GM23338 (cell line): Measurements from ENCODE around the gene GRIN2A. TPM values are rescaled to one million over a fixed set of nuclear protein-coding genes. Genes with fewer than 3 reads are reported as not detected.

Source experiments
- ATAC-seq: fragments of 200-7000 bp; cut with Tn5 transposase; 3 replicates; pipeline ENCODE4 v1.9.1; 2020
- DNase-seq: peaks from one replicate; pipeline ENCODE4 v3.0.0-alpha.2; 2015; ENCODE audit warnings: low spot score
- H2AFZ ChIP-seq: fragments of 200-600 bp; sonication (generic); 2 replicates; pipeline ENCODE4 v1.8.0; 2016; ENCODE audit warnings: antibody characterized with exemption, mild to moderate bottlenecking, moderate library complexity
- H3F3A ChIP-seq: fragments of 200-600 bp; sonication (generic); replicated peaks from 2 replicates; pipeline ENCODE4 v1.8.0; 2017; ENCODE audit warnings: antibody characterized with exemption, mixed run types, low read depth
- H3K27ac ChIP-seq: fragments of 200-600 bp; sonication (generic); 2 replicates; pipeline ENCODE4 v1.6.1; 2016; ENCODE audit warnings: low read depth
- H3K27me3 ChIP-seq: fragments of 200-600 bp; sonication (generic); 2 replicates; pipeline ENCODE4 v1.8.0; 2016; ENCODE audit warnings: mild to moderate bottlenecking, mixed run types, moderate library complexity; ENCODE audit not compliant: insufficient read depth
- H3K36me3 ChIP-seq: fragments of 200-600 bp; sonication (generic); 2 replicates; pipeline ENCODE4 v1.8.0; 2016; ENCODE audit warnings: mild to moderate bottlenecking; ENCODE audit not compliant: insufficient read depth
- H3K4me1 ChIP-seq: fragments of 200-600 bp; sonication (generic); 2 replicates; pipeline ENCODE4 v1.8.0; 2016; ENCODE audit warnings: mild to moderate bottlenecking, moderate library complexity; ENCODE audit not compliant: insufficient read depth
- H3K4me2 ChIP-seq: fragments of 200-600 bp; sonication (generic); 2 replicates; pipeline ENCODE4 v1.7.1; 2017; ENCODE audit warnings: mixed run types
- H3K4me3 ChIP-seq: fragments of 200-600 bp; sonication (generic); 2 replicates; pipeline ENCODE4 v1.6.1; 2016; ENCODE audit warnings: mixed run types
- H3K79me2 ChIP-seq: fragments of 200-600 bp; sonication (generic); replicated peaks from 2 replicates; pipeline ENCODE4 v1.8.0; 2017; ENCODE audit warnings: mild to moderate bottlenecking; ENCODE audit not compliant: insufficient read depth
- H3K9me2 ChIP-seq: fragments of 200-600 bp; sonication (generic); 2 replicates; pipeline ENCODE4 v1.8.0; 2017; ENCODE audit not compliant: insufficient read depth
- H4K20me1 ChIP-seq: fragments of 200-600 bp; sonication (generic); replicated peaks from 2 replicates; pipeline ENCODE4 v1.8.0; 2017; ENCODE audit warnings: mild to moderate bottlenecking; ENCODE audit not compliant: insufficient read depth
- H3K27ac Mint-ChIP-seq: 2 replicates; pipeline ENCODE4 v1.8.0; 2020; ENCODE audit warnings: inconsistent platforms, mild to moderate bottlenecking, moderate library complexity, mixed read lengths
- H3K27me3 Mint-ChIP-seq: 3 replicates; pipeline ENCODE4 v1.8.0; 2022; ENCODE audit warnings: low read depth, mild to moderate bottlenecking, moderate library complexity, mixed read lengths, inconsistent platforms; ENCODE audit not compliant: insufficient read depth, poor library complexity
- H3K36me3 Mint-ChIP-seq: 3 replicates; pipeline ENCODE4 v1.8.0; 2021; ENCODE audit warnings: low read depth, mild to moderate bottlenecking, inconsistent platforms, moderate library complexity, mixed read lengths
- H3K4me1 Mint-ChIP-seq: 3 replicates; pipeline ENCODE4 v1.8.0; 2020; ENCODE audit warnings: mild to moderate bottlenecking, inconsistent platforms, mixed read lengths
- H3K4me3 Mint-ChIP-seq: 3 replicates; pipeline ENCODE4 v1.8.0; 2021; ENCODE audit warnings: moderate library complexity, mild to moderate bottlenecking, inconsistent platforms, mixed read lengths
- H3K9me3 Mint-ChIP-seq: 3 replicates; pipeline ENCODE4 v1.8.0; 2020; ENCODE audit warnings: moderate library complexity, mild to moderate bottlenecking, inconsistent platforms, mixed read lengths
- CREB1 ChIP-seq: fragments of 250-450 bp; sonication (Bioruptor Pico); IDR thresholded peaks from 2 replicates; pipeline ENCODE4 v1.5.0; 2020; ENCODE audit warnings: low read depth, mild to moderate bottlenecking, moderate library complexity
- ETS1 ChIP-seq: IDR thresholded peaks from 2 replicates; pipeline ENCODE4 v1.6.1; 2016; ENCODE audit warnings: antibody characterized with exemption
- EZH2 ChIP-seq: fragments of 200-600 bp; sonication (generic); IDR thresholded peaks from one replicate; pipeline ENCODE4 v1.8.0; 2017; ENCODE audit warnings: antibody characterized with exemption, mild to moderate bottlenecking, low read depth; ENCODE audit not compliant: unreplicated experiment
- EZH2phosphoT487 ChIP-seq: fragments of 200-600 bp; sonication (generic); IDR thresholded peaks from one replicate; pipeline ENCODE4 v1.8.1; 2018; ENCODE audit warnings: antibody characterized with exemption; ENCODE audit not compliant: unreplicated experiment
- JUNB ChIP-seq: IDR thresholded peaks from one replicate; pipeline ENCODE4 v1.6.1; 2016; ENCODE audit warnings: antibody characterized with exemption; ENCODE audit not compliant: unreplicated experiment
- NANOG ChIP-seq: IDR thresholded peaks from 2 replicates; pipeline ENCODE4 v1.6.1; 2016; ENCODE audit warnings: antibody characterized with exemption, borderline replicate concordance
- POLR2AphosphoS5 ChIP-seq: IDR thresholded peaks from 2 replicates; pipeline ENCODE4 v1.6.1; 2016; ENCODE audit warnings: antibody characterized with exemption, low read depth
- STAT1 ChIP-seq: IDR thresholded peaks from one replicate; pipeline ENCODE4 v1.6.1; 2016; ENCODE audit warnings: antibody characterized with exemption; ENCODE audit not compliant: unreplicated experiment
- ZNF114 ChIP-seq: fragments of 250-450 bp; sonication (Bioruptor Pico); IDR thresholded peaks from 2 replicates; pipeline ENCODE4 v1.5.0; 2020; ENCODE audit warnings: mild to moderate bottlenecking, moderate library complexity
- ZNF331 ChIP-seq: fragments of 250-450 bp; sonication (Bioruptor Pico); IDR thresholded peaks from 2 replicates; pipeline ENCODE4 v1.5.0; 2020; ENCODE audit warnings: low read depth, mild to moderate bottlenecking, moderate library complexity
- ZNF462 ChIP-seq: fragments of 250-450 bp; sonication (Bioruptor Pico); IDR thresholded peaks from 2 replicates; pipeline ENCODE4 v1.5.0; 2020; ENCODE audit warnings: mild to moderate bottlenecking, moderate library complexity
- polyA plus RNA-seq: library from polyadenylated mRNA; unstranded; fragments of >200 nt; fragmentation: Nextera tagmentation; extraction: Ambion mirVana; gene quantifications from 2 replicates; pipeline ENCODE4 v1.2.1, GENCODE V29; 2016
- total RNA-seq: library from RNA; depleted of rRNA; stranded (reverse); fragments of >200 nt; shearing (Covaris generic); gene quantifications from 2 replicates; pipeline ENCODE4 v1.2.3, GENCODE V29; 2014
- TF ChIP-seq, protein P1 (sequence below), 2 experiments: fragments of 200-600 bp in 1 of 2; sonication (generic) in 1 of 2; conservative IDR thresholded peaks; 2 replicates each; pipeline versions ENCODE4 v1.5.1 to v1.6.1; 2016 to 2017; ENCODE audit warnings: antibody characterized with exemption in 2 of 2, low read depth in 2 of 2, mild to moderate bottlenecking in 2 of 2, moderate library complexity in 1 of 2
- TF ChIP-seq, protein P2 (sequence below): IDR thresholded peaks from one replicate; pipeline ENCODE4 v1.6.1; 2018; ENCODE audit warnings: antibody characterized with exemption; ENCODE audit not compliant: unreplicated experiment

GRIN2A gene
- total and polyA plus RNA-seq, 2 experiments from 2014 or later, result 0.89 to 5.1 TPM

DNA sequence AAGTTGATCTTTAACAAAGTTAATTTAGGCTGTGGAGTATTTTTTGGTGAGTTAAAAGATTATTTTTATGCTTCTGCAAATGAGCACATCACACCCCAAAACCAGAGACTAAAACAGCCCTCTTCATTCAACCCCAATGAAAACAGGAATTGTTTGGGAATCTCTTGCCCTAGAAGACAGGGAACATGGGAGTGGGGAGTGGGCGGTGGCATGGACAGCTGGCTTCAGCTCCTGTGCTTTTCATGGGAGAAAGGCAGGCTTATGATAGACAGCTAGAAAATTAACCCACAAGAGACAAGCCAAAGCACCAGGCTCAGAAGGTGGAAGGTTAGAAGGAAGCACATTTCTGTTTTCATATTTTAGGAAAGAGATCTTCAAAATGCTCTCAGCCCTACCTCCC, 19.2 kb downstream of the GRIN2A start:
- DNase-seq (no peak), ATAC-seq (no peak)
- H3K9me2 ChIP-seq, result peaks cover 7% of the 10 kb centered on the region
- Mint-ChIP-seq H3K4me1 (peaks cover 9% of the 10 kb centered on the region; the same call in 2 of the 3 replicates), H3K27me3 (peaks cover 3% of the 10 kb centered on the region), H3K36me3 (no peaks in the 10 kb centered on the region), H3K4me3 (no peak overlapping the region), H3K9me3 (no peaks in the 10 kb centered on the region), H3K27ac (no peak overlapping the region)
- no peak overlapping the region for H2AFZ ChIP-seq
- H3K36me3 ChIP-seq, result no peaks in the 10 kb centered on the region
- H3K4me2 ChIP-seq, result no peak overlapping the region
- H3K27ac ChIP-seq, result no peak overlapping the region
- TF ChIP-seq, protein P1, sequence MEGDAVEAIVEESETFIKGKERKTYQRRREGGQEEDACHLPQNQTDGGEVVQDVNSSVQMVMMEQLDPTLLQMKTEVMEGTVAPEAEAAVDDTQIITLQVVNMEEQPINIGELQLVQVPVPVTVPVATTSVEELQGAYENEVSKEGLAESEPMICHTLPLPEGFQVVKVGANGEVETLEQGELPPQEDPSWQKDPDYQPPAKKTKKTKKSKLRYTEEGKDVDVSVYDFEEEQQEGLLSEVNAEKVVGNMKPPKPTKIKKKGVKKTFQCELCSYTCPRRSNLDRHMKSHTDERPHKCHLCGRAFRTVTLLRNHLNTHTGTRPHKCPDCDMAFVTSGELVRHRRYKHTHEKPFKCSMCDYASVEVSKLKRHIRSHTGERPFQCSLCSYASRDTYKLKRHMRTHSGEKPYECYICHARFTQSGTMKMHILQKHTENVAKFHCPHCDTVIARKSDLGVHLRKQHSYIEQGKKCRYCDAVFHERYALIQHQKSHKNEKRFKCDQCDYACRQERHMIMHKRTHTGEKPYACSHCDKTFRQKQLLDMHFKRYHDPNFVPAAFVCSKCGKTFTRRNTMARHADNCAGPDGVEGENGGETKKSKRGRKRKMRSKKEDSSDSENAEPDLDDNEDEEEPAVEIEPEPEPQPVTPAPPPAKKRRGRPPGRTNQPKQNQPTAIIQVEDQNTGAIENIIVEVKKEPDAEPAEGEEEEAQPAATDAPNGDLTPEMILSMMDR (conservative IDR thresholded peaks at IDR 0.05; ENCODE audit: low read depth in 2 of 2), result no peak
- TF ChIP-seq ZNF462 (CRISPR knock-in tag), result no peak
- no peak for TF ChIP-seq EZH2phosphoT487
- no peak for TF ChIP-seq POLR2AphosphoS5
- TF ChIP-seq JUNB, result no peak
- TF ChIP-seq EZH2, result no peak
- TF ChIP-seq CREB1 (CRISPR knock-in tag), result no peak
- TF ChIP-seq ZNF114, result no peak
- TF ChIP-seq STAT1, result no peak
- TF ChIP-seq ETS1, result no peak
- TF ChIP-seq, protein P2, sequence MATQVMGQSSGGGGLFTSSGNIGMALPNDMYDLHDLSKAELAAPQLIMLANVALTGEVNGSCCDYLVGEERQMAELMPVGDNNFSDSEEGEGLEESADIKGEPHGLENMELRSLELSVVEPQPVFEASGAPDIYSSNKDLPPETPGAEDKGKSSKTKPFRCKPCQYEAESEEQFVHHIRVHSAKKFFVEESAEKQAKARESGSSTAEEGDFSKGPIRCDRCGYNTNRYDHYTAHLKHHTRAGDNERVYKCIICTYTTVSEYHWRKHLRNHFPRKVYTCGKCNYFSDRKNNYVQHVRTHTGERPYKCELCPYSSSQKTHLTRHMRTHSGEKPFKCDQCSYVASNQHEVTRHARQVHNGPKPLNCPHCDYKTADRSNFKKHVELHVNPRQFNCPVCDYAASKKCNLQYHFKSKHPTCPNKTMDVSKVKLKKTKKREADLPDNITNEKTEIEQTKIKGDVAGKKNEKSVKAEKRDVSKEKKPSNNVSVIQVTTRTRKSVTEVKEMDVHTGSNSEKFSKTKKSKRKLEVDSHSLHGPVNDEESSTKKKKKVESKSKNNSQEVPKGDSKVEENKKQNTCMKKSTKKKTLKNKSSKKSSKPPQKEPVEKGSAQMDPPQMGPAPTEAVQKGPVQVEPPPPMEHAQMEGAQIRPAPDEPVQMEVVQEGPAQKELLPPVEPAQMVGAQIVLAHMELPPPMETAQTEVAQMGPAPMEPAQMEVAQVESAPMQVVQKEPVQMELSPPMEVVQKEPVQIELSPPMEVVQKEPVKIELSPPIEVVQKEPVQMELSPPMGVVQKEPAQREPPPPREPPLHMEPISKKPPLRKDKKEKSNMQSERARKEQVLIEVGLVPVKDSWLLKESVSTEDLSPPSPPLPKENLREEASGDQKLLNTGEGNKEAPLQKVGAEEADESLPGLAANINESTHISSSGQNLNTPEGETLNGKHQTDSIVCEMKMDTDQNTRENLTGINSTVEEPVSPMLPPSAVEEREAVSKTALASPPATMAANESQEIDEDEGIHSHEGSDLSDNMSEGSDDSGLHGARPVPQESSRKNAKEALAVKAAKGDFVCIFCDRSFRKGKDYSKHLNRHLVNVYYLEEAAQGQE, result no peak
- TF ChIP-seq ZNF331 (CRISPR knock-in tag), result no peak
- TF ChIP-seq NANOG, result no peak
- no peaks in the 10 kb centered on the region for H3K79me2 ChIP-seq
- H3K4me1 ChIP-seq, result 0 out of 2 replicates have a peak, but pooled peaks cover 8% of the 10 kb centered on the region
- no peaks in the 10 kb centered on the region for H3K27me3 ChIP-seq
- H3F3A ChIP-seq, result no peaks in the 10 kb centered on the region
- H4K20me1 ChIP-seq, result no peaks in the 10 kb centered on the region
- H3K4me3 ChIP-seq, result no peak overlapping the region
